H1 (cell line): ENCODE data around the gene GAPDHS.

ENCODE experiments used
- CEBPB ChIP-seq: IDR thresholded peaks from 2 replicates; pipeline ENCODE4 v1.6.1; 2012; ENCODE audit warnings: low read depth, low read length
- CTCF ChIP-seq, 3 experiments: IDR thresholded peaks; 1 replicate in 2 of 3; 2 replicates in 1 of 3; pipeline versions ENCODE4 v1.5.1 to v1.6.1; 2011; ENCODE audit warnings: low read length in 3 of 3, mild to moderate bottlenecking in 3 of 3, inconsistent platforms in 2 of 3, low read depth in 1 of 3, moderate library complexity in 1 of 3; ENCODE audit not compliant: insufficient read depth in 1 of 3; ENCODE audit errors: control extremely low read depth in 1 of 3
- EZH2 ChIP-seq: fragments of 200-600 bp; sonication (generic); IDR thresholded peaks from 2 replicates; pipeline ENCODE4 v1.7.1; 2012; ENCODE audit warnings: low read depth, mild to moderate bottlenecking, moderate library complexity, low read length, inconsistent platforms; ENCODE audit not compliant: severe bottlenecking
- TBP ChIP-seq: IDR thresholded peaks from 2 replicates; pipeline ENCODE4 v1.6.1; 2011; ENCODE audit warnings: low read depth, low read length, improper control_type of control experiment
- USF2 ChIP-seq: IDR thresholded peaks from 2 replicates; pipeline ENCODE4 v1.6.1; 2011; ENCODE audit warnings: low read length, improper control_type of control experiment

GRCh38 chr19:35553385-35554000 lies 20.2 kb downstream of the GAPDHS start:
- TF ChIP-seq EZH2 (no peak), CTCF (IDR thresholded peaks at IDR 0.05; ENCODE audit: control extremely low read depth in 1 of 3, insufficient read depth in 1 of 3, low read depth in 1 of 3, low read length in 3 of 3) (no peak), CEBPB (no peak), USF2 (no peak), TBP (no peak)
